ENCODE measurements around the gene CEP112.

DNA sequence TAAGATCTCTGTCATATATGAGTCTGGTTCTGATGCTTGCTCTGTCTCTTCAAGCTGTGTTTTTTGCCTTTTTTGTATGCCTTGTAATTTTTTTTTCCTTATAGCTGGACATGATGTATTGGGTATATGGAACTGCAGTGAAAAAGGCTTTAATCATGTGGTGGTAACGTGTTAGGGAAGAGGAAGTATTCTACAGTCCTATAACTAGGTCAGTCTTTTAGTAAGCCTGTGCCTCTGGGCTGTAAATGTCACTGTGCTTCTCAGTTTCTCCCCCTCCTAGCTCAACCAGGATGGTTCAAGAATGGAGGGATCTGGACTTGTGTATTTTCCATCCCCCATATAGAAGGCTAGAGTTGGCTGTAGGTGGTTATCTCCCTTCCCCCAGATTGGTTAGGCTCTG lies 428.1 kb downstream of the CEP112 start:
- TF ChIP-seq RARB (CRISPR knock-in tag; IDR thresholded peaks at IDR 0.05) (no peak), TCF4 (CRISPR knock-in tag; IDR thresholded peaks at IDR 0.05; ENCODE audit: borderline replicate concordance) (no peak), TOX (CRISPR knock-in tag; IDR thresholded peaks at IDR 0.05; ENCODE audit: borderline replicate concordance) (no peak), ESRRG (CRISPR knock-in tag; IDR thresholded peaks at IDR 0.05) (no peak), ISL1 (CRISPR knock-in tag; IDR thresholded peaks at IDR 0.05) (no peak), SNAI2 (CRISPR knock-in tag; IDR thresholded peaks at IDR 0.05) (no peak)
- TF ChIP-seq, protein P1, sequence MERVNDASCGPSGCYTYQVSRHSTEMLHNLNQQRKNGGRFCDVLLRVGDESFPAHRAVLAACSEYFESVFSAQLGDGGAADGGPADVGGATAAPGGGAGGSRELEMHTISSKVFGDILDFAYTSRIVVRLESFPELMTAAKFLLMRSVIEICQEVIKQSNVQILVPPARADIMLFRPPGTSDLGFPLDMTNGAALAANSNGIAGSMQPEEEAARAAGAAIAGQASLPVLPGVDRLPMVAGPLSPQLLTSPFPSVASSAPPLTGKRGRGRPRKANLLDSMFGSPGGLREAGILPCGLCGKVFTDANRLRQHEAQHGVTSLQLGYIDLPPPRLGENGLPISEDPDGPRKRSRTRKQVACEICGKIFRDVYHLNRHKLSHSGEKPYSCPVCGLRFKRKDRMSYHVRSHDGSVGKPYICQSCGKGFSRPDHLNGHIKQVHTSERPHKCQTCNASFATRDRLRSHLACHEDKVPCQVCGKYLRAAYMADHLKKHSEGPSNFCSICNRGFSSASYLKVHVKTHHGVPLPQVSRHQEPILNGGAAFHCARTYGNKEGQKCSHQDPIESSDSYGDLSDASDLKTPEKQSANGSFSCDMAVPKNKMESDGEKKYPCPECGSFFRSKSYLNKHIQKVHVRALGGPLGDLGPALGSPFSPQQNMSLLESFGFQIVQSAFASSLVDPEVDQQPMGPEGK (CRISPR knock-in tag; IDR thresholded peaks at IDR 0.05; ENCODE audit: borderline replicate concordance): no peak
- TF ChIP-seq, protein P2, sequence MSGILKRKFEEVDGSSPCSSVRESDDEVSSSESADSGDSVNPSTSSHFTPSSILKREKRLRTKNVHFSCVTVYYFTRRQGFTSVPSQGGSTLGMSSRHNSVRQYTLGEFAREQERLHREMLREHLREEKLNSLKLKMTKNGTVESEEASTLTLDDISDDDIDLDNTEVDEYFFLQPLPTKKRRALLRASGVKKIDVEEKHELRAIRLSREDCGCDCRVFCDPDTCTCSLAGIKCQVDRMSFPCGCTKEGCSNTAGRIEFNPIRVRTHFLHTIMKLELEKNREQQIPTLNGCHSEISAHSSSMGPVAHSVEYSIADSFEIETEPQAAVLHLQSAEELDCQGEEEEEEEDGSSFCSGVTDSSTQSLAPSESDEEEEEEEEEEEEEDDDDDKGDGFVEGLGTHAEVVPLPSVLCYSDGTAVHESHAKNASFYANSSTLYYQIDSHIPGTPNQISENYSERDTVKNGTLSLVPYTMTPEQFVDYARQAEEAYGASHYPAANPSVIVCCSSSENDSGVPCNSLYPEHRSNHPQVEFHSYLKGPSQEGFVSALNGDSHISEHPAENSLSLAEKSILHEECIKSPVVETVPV (CRISPR knock-in tag; IDR thresholded peaks at IDR 0.05): no peak
- TF ChIP-seq, protein P3, sequence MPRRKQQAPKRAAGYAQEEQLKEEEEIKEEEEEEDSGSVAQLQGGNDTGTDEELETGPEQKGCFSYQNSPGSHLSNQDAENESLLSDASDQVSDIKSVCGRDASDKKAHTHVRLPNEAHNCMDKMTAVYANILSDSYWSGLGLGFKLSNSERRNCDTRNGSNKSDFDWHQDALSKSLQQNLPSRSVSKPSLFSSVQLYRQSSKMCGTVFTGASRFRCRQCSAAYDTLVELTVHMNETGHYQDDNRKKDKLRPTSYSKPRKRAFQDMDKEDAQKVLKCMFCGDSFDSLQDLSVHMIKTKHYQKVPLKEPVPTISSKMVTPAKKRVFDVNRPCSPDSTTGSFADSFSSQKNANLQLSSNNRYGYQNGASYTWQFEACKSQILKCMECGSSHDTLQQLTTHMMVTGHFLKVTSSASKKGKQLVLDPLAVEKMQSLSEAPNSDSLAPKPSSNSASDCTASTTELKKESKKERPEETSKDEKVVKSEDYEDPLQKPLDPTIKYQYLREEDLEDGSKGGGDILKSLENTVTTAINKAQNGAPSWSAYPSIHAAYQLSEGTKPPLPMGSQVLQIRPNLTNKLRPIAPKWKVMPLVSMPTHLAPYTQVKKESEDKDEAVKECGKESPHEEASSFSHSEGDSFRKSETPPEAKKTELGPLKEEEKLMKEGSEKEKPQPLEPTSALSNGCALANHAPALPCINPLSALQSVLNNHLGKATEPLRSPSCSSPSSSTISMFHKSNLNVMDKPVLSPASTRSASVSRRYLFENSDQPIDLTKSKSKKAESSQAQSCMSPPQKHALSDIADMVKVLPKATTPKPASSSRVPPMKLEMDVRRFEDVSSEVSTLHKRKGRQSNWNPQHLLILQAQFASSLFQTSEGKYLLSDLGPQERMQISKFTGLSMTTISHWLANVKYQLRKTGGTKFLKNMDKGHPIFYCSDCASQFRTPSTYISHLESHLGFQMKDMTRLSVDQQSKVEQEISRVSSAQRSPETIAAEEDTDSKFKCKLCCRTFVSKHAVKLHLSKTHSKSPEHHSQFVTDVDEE (CRISPR knock-in tag; IDR thresholded peaks at IDR 0.05): no peak
- TF ChIP-seq, protein P4, sequence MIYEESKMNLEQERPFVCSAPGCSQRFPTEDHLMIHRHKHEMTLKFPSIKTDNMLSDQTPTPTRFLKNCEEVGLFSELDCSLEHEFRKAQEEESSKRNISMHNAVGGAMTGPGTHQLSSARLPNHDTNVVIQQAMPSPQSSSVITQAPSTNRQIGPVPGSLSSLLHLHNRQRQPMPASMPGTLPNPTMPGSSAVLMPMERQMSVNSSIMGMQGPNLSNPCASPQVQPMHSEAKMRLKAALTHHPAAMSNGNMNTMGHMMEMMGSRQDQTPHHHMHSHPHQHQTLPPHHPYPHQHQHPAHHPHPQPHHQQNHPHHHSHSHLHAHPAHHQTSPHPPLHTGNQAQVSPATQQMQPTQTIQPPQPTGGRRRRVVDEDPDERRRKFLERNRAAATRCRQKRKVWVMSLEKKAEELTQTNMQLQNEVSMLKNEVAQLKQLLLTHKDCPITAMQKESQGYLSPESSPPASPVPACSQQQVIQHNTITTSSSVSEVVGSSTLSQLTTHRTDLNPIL (CRISPR knock-in tag; IDR thresholded peaks at IDR 0.05; ENCODE audit: low read depth): no peak
